ENCODE data around the gene PER3.

PER3 gene

GRCh38 chr1:7869136-7869920, 85.2 kb downstream of the PER3 start:
- DNase-seq (ENCODE audit: low read depth in 2 of 3, low spot score in 2 of 3) = no peak

- DNase-seq (ENCODE audit: low read depth in 2 of 3, low spot score in 2 of 3) = no peak
Measured at GRCh38 chr1:7871136-7871535, 87.0 kb downstream of the PER3 start.

GRCh38 chr1:7873801-7874795, 90.0 kb downstream of the PER3 start:
- DNase-seq (ENCODE audit: low read depth in 2 of 3, low spot score in 2 of 3) = no peak

DNA sequence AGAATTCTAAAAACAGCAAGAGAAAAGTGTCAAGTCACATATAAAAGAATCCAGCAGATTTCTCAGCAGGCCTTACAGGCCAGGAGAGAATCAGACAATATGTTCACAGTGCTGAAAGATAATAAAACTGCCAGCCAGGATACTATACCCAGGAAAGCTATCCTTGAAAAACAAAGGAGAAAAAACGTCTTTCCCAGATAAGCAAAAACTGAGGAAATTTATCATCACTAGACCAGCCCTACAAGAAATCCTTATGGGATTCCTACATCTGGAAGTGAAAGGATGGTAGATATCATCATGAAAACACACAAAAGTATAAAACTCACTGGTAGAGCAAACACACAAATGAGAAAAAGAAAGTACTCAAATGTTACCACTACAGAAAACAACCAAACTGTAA, 93.9 kb downstream of the PER3 start:
- no peak for DNase-seq (ENCODE audit: low read depth in 2 of 3, low spot score in 2 of 3)

DNA sequence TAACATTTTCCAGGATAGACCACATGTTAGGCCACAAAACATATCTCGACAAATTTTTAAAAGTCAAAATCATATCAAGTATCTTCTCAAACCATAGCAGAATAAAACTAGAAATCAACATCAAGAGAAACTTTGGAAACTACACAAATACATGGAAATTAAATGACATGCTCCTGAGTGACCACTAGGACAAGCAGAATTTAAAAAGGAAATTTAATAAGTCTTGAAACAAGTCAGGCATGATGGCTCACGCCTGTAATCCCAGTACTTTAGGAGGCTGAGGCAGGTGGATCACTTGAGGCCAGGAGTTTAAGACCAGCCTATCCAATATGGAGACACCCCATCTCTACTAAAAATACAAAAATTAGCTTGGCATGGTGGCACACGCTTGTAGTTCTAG, 95.1 kb downstream of the PER3 start:
- no peak for DNase-seq (ENCODE audit: low read depth in 2 of 3, low spot score in 2 of 3)

DNA sequence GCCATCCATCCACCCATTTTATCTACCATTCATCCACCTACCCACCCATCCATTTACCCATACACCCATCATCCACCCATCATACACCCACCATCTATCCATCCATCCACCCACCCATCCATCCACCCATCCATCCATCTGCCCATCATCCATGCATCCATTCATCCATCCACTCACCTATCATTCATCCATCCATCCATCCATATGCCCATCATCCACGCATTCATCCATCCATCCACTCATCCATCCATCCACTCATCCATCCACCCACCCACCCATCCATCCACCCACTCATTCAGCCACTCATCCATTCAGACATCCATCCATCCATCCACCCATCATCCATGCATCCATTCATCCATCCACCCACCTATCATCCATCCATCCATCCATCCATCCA, 100.7 kb downstream of the PER3 start:
- DNase-seq (ENCODE audit: low read depth in 2 of 3, low spot score in 2 of 3) = no peak

DNA sequence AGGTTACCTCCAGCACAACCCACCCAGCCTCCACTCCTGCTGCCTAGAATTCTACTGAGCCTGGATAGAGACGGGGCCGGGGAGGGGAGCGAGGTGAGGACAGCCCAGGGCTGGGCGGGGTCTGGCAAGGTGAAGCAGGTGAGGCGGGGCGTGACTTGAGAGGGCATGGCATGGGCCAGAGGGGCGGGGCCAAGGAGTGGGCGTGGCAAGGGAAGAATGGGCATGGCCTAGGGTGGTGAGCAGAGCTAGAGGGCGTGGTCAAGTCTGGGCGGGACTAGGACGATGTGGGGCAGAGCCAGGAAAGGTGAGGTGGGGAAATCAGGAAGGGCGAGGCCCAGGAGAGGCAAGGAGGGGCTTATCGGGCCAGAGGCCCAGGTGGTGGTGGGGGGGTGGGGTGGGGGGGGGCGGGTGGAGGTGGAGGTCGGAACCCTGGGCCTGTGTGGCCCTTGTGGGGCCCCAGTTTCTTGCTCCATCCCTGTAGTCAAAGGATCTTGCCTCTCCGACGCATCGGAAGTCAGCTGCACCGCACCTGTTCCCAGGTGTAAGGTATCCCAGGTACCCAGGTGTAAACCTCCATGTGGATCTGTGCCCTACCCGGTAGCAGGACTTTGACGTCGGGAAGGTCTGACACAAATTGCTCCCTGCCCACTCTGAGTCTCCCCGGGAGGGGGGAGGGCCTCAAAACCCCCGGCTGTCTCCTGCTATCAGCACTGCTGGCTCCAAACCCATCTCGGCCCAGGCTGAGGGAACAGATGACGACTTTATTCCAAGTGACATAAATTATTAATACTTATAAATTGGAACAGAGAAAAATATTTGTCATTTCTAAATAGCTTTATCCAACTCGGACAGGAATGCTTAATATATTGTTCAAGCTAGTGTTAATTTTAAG, 101.7 kb downstream of the PER3 start:
- DNase-seq (ENCODE audit: low read depth in 2 of 3, low spot score in 2 of 3) = peak in 1 of 3 experiments; percentile 10

GRCh38 chr1:7886405-7886745, 102.3 kb downstream of the PER3 start:
- DNase-seq (ENCODE audit: low read depth in 2 of 3, low spot score in 2 of 3) = no peak

- no peak for DNase-seq (ENCODE audit: low read depth in 2 of 3, low spot score in 2 of 3)
Measured at GRCh38 chr1:7888248-7889081, 104.4 kb downstream of the PER3 start.

- no peak for DNase-seq (ENCODE audit: low read depth in 2 of 3, low spot score in 2 of 3)
Measured at GRCh38 chr1:7890853-7891252, 106.8 kb downstream of the PER3 start.

DNA sequence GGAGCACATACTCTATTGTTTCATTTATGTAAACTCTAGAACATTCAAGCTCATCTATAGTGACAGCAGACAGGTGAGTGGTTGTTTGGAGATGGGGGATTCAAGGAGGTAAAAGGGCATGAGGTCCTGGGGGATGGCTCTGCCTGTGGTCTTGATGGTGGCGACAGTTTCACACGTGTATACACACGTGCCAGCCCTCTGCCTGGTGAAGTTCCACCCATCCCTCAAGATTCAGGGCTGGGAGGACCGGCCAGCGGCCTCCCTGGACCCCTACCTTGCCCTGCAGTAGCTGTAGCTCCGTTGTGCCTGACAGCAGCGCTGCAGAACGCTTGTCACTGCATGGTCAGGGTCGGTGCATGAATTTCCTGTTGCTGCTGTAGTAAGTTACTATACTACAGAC, 107.7 kb downstream of the PER3 start:
- no peak for DNase-seq (ENCODE audit: low read depth in 2 of 3, low spot score in 2 of 3)

DNA sequence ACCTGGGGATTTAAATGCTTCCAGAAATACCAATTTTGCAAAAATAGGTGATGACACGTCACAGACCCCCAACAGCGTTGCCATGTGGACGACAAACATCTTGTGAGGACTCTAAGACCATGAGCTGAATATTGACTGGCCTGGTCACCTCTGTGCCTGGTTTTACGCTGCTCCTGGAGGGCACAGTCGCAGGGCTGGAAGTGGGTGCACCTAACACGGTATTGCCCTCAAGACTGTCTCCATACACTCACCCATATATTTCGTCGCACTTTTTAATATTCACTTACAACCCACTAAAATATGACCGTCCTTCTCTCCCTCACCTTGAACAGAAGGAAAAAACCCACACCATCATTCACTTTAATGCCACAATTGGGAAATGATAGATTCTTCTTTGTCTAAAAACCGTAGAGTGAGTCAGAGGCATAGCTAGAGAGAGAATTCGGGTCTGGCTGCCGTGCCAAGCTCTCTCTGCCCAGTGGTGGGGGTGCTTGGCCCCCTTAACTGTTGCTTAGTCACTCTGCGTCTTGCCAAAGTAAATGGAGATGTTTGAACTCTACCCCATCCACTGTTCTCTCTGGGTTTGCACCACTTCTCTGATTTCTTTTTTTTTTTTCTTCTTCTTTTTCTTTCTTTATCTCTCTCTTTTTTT, 109.6 kb downstream of the PER3 start:
- DNase-seq (ENCODE audit: low read depth in 2 of 3, low spot score in 2 of 3) = no peak
